Karpas-422 (cell line): Measurements from ENCODE around the gene FAM174C. TPM values are rescaled to one million over a fixed set of nuclear protein-coding genes. Genes with fewer than 3 reads are reported as not detected.

Experiments
- DNase-seq: peaks from one replicate; pipeline ENCODE4 v3.0.0-alpha.2; 2015
- H2AFZ ChIP-seq: fragments of 200-600 bp; sonication (generic); 2 replicates; pipeline ENCODE4 v1.6.1; 2014; ENCODE audit warnings: antibody characterized with exemption, low read length, mixed read lengths
- H3K27ac ChIP-seq: fragments of 200-600 bp; sonication (generic); 2 replicates; pipeline ENCODE4 v1.5.1; 2014; ENCODE audit warnings: mild to moderate bottlenecking, low read length, moderate library complexity
- H3K27me3 ChIP-seq: fragments of 200-600 bp; sonication (generic); 2 replicates; pipeline ENCODE4 v1.6.1; 2014; ENCODE audit warnings: low read length, mixed read lengths
- H3K36me3 ChIP-seq: fragments of 200-600 bp; sonication (generic); 2 replicates; pipeline ENCODE4 v1.6.1; 2014; ENCODE audit warnings: low read length, mixed read lengths; ENCODE audit not compliant: insufficient read depth
- H3K4me1 ChIP-seq: fragments of 200-600 bp; sonication (generic); 2 replicates; pipeline ENCODE4 v1.6.1; 2014; ENCODE audit warnings: mild to moderate bottlenecking, low read length, mixed read lengths
- H3K4me2 ChIP-seq: fragments of 200-600 bp; sonication (generic); 2 replicates; pipeline ENCODE4 v1.6.1; 2014; ENCODE audit warnings: low read length, low read depth, mild to moderate bottlenecking; ENCODE audit not compliant: poor library complexity, severe bottlenecking
- H3K4me3 ChIP-seq: fragments of 200-600 bp; sonication (generic); 2 replicates; pipeline ENCODE4 v1.5.1; 2014; ENCODE audit warnings: mild to moderate bottlenecking, antibody characterized with exemption, low read length, mixed read lengths
- H3K79me2 ChIP-seq: fragments of 200-600 bp; sonication (generic); 2 replicates; pipeline ENCODE4 v1.6.1; 2014; ENCODE audit warnings: mild to moderate bottlenecking, low read length, mixed read lengths
- H3K9ac ChIP-seq: fragments of 200-600 bp; sonication (generic); 2 replicates; pipeline ENCODE4 v1.6.0; 2014; ENCODE audit warnings: low read length
- H3K9me2 ChIP-seq: fragments of 200-600 bp; sonication (generic), shearing (Covaris generic); replicated peaks from 2 replicates; pipeline ENCODE4 v1.6.0; 2014; ENCODE audit warnings: mild to moderate bottlenecking, low read length, moderate library complexity; ENCODE audit not compliant: insufficient read depth
- H3K9me3 ChIP-seq: fragments of 300-700, 200-600 bp; sonication (generic); 2 replicates; pipeline ENCODE4 v1.6.1; 2014; ENCODE audit warnings: low read length, mixed read lengths
- H4K20me1 ChIP-seq: fragments of 200-600 bp; sonication (generic); 2 replicates; pipeline ENCODE4 v1.6.1; 2014; ENCODE audit warnings: mild to moderate bottlenecking, antibody characterized with exemption, low read length, low read depth; ENCODE audit not compliant: insufficient read depth
- total RNA-seq: library from RNA; depleted of rRNA; stranded (reverse); fragments of >200 nt; shearing (Covaris generic); gene quantifications from 2 replicates; pipeline ENCODE4 v1.2.3, GENCODE V29; 2014; ENCODE audit warnings: low replicate concordance

Gene FAM174C
- total RNA-seq, 1 experiment from 2014 or later = 32.7 TPM

GRCh38 chr19:1266916-1267476 is 8.3 kb upstream of the FAM174C start:
- Histone ChIP-seq H3K27ac (peak overlapping the region; percentile 90), H3K27me3 (no peaks in the 10 kb centered on the region), H3K4me3 (peak overlapping the region; percentile 51), H3K4me1 (peaks cover 80% of the 10 kb centered on the region), H4K20me1 (peaks cover 24% of the 10 kb centered on the region), H3K9me2 (no peaks in the 10 kb centered on the region), H3K9me3 (no peaks in the 10 kb centered on the region), H3K4me2 (peak overlapping the region; percentile 66), H3K79me2 (peaks cover 16% of the 10 kb centered on the region), H3K9ac (peak overlapping the region; percentile 53), H2AFZ (no peak overlapping the region), H3K36me3 (peaks cover 12% of the 10 kb centered on the region)
- peak; percentile 83 for DNase-seq

- no peak for DNase-seq
- Histone ChIP-seq H3K27me3 (no peaks in the 10 kb centered on the region), H3K4me3 (peak overlapping the region; percentile 51; the same call in 1 of the 2 replicates), H3K9me2 (no peaks in the 10 kb centered on the region), H3K4me2 (peak overlapping the region; percentile 66), H3K27ac (no peak overlapping the region), H4K20me1 (peaks cover 25% of the 10 kb centered on the region), H3K79me2 (peaks cover 16% of the 10 kb centered on the region), H3K9ac (peak overlapping the region; percentile 53; the same call in 1 of the 2 replicates), H3K36me3 (peaks cover 19% of the 10 kb centered on the region), H2AFZ (no peak overlapping the region), H3K4me1 (peaks cover 74% of the 10 kb centered on the region), H3K9me3 (no peaks in the 10 kb centered on the region)
Measured at GRCh38 chr19:1267477-1268225, 7.7 kb upstream of the FAM174C start.

- Histone ChIP-seq H3K9me2 (no peaks in the 10 kb centered on the region), H3K9ac (peak overlapping the region; percentile 29; the same call in 1 of the 2 replicates), H3K4me3 (peak overlapping the region; percentile 28; the same call in 1 of the 2 replicates), H3K27ac (no peak overlapping the region), H3K79me2 (peaks cover 16% of the 10 kb centered on the region), H2AFZ (no peak overlapping the region), H3K27me3 (no peaks in the 10 kb centered on the region), H3K9me3 (no peaks in the 10 kb centered on the region), H3K4me1 (peaks cover 66% of the 10 kb centered on the region), H3K36me3 (peaks cover 21% of the 10 kb centered on the region), H3K4me2 (peak overlapping the region; percentile 28), H4K20me1 (peaks cover 28% of the 10 kb centered on the region)
- no peak for DNase-seq
Measured at GRCh38 chr19:1268226-1269064, 6.9 kb upstream of the FAM174C start.

GRCh38 chr19:1269065-1269477 is 6.3 kb upstream of the FAM174C start, which contains the start of gene CIRBP:
TSS of gene CIRBP (plus strand) at chr19:1269332. CDS start at chr19:1270934, 1,602 bp downstream.
- Histone ChIP-seq H3K36me3 (peaks cover 22% of the 10 kb centered on the region), H3K4me3 (peak within 1 kb of the TSS; percentile 83), H3K9ac (peak within 1 kb of the TSS; percentile 92), H3K27me3 (no peaks in the 10 kb centered on the region), H3K27ac (peak within 1 kb of the TSS; percentile 77), H3K9me3 (no peaks in the 10 kb centered on the region), H4K20me1 (peaks cover 28% of the 10 kb centered on the region), H3K4me1 (peaks cover 66% of the 10 kb centered on the region), H3K4me2 (peak within 1 kb of the TSS; percentile 85), H3K9me2 (no peaks in the 10 kb centered on the region), H3K79me2 (peaks cover 16% of the 10 kb centered on the region), H2AFZ (no peak within 1 kb of the TSS)
- peak; percentile 99 for DNase-seq

GRCh38 chr19:1269478-1270212 is 5.7 kb upstream of the FAM174C start:
- peaks cover 67% of the 10 kb centered on the region for H3K4me1 ChIP-seq
- H2AFZ ChIP-seq = no peak overlapping the region
- no peaks in the 10 kb centered on the region for H3K27me3 ChIP-seq
- peaks cover 28% of the 10 kb centered on the region for H3K36me3 ChIP-seq
- H3K4me3 ChIP-seq = peak overlapping the region; percentile 83
- H3K9ac ChIP-seq = peak overlapping the region; percentile 92
- H3K9me3 ChIP-seq = no peaks in the 10 kb centered on the region
- H3K9me2 ChIP-seq = no peaks in the 10 kb centered on the region
- peak overlapping the region; percentile 77 for H3K27ac ChIP-seq
- peak overlapping the region; percentile 85 for H3K4me2 ChIP-seq
- DNase-seq = peak; percentile 94
- peaks cover 16% of the 10 kb centered on the region for H3K79me2 ChIP-seq
- H4K20me1 ChIP-seq = peaks cover 28% of the 10 kb centered on the region

- peak overlapping the region; percentile 83 for H3K4me3 ChIP-seq
- peaks cover 16% of the 10 kb centered on the region for H3K79me2 ChIP-seq
- H4K20me1 ChIP-seq = peaks cover 28% of the 10 kb centered on the region
- H2AFZ ChIP-seq = no peak overlapping the region
- H3K4me2 ChIP-seq = peak overlapping the region; percentile 85
- no peaks in the 10 kb centered on the region for H3K27me3 ChIP-seq
- H3K4me1 ChIP-seq = peaks cover 66% of the 10 kb centered on the region
- no peaks in the 10 kb centered on the region for H3K9me3 ChIP-seq
- peaks cover 32% of the 10 kb centered on the region for H3K36me3 ChIP-seq
- peak overlapping the region; percentile 77 for H3K27ac ChIP-seq
- no peaks in the 10 kb centered on the region for H3K9me2 ChIP-seq
- DNase-seq = peak; percentile 66
- H3K9ac ChIP-seq = peak overlapping the region; percentile 92
Measured at GRCh38 chr19:1270213-1270853, 5.0 kb upstream of the FAM174C start.

- H3K36me3 ChIP-seq = peaks cover 32% of the 10 kb centered on the region
- no peak overlapping the region for H2AFZ ChIP-seq
- H3K79me2 ChIP-seq = peaks cover 17% of the 10 kb centered on the region
- H3K9me3 ChIP-seq = no peaks in the 10 kb centered on the region
- no peaks in the 10 kb centered on the region for H3K27me3 ChIP-seq
- H3K4me1 ChIP-seq = peaks cover 60% of the 10 kb centered on the region
- H3K4me3 ChIP-seq = peak overlapping the region; percentile 83; the same call in 1 of the 2 replicates
- peak overlapping the region; percentile 77 for H3K27ac ChIP-seq
- DNase-seq = no peak
- H3K9me2 ChIP-seq = no peaks in the 10 kb centered on the region
- H3K9ac ChIP-seq = peak overlapping the region; percentile 92; the same call in 1 of the 2 replicates
- peak overlapping the region; percentile 85 for H3K4me2 ChIP-seq
- peaks cover 28% of the 10 kb centered on the region for H4K20me1 ChIP-seq
Measured at GRCh38 chr19:1270854-1271527, 4.3 kb upstream of the FAM174C start.
